Renal pelvis (tissue), 4 donors: ENCODE data around the gene YTHDF1. TPM values are rescaled to one million over a fixed set of nuclear protein-coding genes. Genes with fewer than 3 reads are reported as not detected.
"Not testable (repeated sequence)": the region's sequence is repeated elsewhere in the genome, so short reads cannot be mapped to it uniquely, and the experiment has no call there.

ENCODE experiments used
- DNase-seq: peaks from one replicate; pipeline ENCODE4 v3.0.0-alpha.2; 2013
- polyA plus RNA-seq, 3 donors: library from polyadenylated mRNA; unstranded; fragments of 120-200 nt; gene quantifications; one replicate each; pipeline ENCODE4 v1.2.1, GENCODE V29; 2013; ENCODE audit not compliant: insufficient read length in 3 of 3

YTHDF1 gene
- polyA plus RNA-seq, 3 donors: 42.7 to 44.6 (median 44.4) TPM

DNA sequence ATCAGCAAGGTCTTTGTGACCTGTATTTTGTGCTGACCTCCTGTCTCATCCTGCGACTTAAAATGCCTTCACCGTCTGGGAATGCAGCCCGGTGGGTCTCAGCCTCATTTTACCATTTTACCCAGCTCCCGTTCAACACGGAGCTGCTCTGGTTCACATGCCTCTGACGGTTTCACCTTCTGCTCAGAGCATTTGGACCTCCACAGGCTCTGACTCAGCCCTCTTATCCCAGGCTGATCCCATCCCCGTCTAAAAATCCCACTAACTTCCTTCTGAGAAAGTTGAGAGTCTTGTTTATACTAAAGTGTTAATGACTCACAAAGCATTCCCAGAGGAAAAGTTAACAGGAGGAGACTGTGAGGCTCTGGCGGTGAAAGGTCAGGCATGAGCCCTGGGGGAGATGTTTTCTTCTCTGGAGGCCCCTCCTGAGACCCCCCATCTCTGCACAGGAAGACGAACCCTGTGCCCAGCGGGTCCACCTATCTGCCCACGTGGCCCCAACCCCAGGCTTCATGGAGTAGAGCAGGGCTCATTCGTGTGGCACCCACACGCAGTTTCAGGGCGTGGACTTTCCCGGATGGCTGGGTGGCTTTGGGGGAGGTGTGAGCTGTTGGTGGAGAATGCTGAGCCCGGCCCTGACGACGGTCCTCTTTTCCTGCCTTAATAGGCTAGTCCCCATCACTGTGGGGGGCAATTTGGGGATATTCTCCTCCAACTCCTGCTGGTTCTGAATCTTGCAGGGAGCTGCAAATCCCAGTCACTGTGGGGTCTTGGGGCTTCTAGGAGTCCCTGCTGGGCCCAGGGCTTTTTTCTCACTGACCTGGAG lies 16.5 kb upstream of the YTHDF1 start:
- DNase-seq: no peak

DNA sequence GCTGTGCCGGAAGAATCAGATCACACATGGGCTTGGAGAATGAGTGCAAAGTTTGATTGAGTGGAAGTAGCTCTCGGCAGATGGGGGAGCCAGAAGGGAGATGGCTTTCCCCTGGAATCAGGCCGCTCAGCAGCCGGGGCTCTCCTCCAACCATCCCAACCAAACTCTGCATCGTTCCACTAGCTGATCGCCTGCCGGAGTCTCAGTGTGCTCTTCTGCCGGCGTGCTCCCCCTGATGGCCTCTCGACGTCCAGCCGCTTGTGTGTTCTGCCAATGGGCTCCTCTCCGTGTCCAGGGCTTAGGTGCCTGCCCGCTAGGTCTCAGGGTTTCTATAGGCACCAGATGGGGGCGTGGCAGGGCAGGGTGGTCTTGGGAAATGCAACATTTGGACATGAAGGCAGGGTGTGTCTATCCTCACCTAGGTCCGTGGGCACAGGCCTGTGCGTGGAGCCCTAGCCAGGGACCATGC lies 14.9 kb upstream of the YTHDF1 start:
- no peak for DNase-seq

DNA sequence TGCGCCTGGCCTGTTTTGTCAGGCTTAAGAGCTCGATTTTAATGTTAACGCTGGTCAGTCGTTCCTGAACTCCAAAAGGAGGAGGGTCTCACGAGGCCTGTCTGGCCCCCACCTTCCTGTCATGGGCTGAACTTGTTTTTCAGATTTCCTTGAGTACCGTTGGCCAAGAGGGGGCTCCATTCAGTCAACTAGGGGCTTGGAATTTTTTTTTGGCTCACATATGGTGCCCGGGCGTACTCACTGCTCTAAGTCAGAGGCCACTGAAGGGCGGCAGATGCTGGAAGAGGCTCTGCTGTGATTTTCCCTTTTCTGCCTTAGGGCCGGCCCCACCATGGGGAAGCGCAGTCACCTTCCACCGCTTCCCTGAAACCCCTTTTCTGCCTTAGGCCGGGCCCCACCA lies 12.9 kb upstream of the YTHDF1 start:
- DNase-seq: no peak

DNA sequence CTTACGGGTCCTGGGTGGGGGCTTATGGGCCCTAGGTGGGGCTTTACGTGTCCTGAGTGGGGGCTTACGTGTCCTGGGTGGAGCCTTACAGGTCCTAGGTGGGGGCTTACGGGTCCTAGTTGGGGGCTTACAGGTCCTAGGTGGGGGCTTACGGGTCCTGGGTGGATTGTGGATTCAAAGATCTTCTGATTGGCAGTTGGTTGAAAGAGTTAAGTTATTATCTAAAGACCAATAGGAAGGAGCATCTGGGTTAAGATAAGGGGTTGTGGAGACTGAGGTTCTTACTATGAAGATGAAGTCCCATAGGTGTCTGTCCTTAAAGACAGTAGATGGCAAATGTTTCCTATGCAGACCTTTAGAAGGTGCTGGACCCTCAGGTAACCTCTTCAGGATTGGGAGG lies 11.3 kb upstream of the YTHDF1 start:
- DNase-seq: no peak

DNA sequence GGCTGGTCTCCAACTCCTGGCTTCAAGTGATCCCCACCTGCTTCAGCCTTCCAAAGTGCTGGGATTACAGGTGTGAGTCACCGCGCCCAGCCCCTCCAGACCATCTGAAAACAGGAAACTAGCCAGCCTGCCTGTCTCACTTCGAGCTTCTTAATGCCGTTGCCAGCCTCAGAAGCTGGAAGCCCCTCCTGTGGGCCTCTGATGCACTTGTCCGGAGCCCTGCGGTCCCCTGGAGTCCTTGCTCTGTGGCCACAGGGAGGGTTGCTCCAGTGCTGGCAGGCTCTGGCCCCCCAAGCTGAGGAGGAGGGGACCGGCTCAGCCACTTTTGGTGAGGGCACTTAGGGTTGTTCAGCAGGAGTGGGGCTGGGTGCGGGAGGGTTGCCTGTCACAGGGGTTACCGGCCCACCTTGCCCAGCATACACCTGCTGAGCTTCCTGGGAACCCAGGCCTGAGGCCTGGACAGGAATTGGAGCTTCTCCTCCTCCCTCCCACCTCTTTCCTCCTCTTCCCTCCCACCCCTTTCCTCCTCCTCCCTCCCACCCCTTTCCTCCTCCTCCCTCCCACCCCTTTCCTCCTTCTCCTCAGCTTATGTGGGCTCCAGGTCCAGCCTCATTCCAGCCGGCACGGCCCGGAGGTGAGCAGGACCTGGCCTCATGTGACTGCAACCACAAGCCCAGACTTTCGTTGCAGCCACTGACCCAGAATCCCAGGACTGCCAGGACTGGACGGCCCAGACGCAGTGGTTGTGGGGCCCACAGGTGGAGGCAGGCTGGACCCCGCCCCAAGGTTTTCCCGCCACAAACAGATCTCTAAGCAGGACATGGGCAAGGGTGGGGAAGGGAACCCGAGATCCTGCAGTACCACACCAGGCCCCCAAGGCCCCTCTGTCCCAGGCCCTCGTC lies 10.4 kb upstream of the YTHDF1 start:
- no peak for DNase-seq

DNA sequence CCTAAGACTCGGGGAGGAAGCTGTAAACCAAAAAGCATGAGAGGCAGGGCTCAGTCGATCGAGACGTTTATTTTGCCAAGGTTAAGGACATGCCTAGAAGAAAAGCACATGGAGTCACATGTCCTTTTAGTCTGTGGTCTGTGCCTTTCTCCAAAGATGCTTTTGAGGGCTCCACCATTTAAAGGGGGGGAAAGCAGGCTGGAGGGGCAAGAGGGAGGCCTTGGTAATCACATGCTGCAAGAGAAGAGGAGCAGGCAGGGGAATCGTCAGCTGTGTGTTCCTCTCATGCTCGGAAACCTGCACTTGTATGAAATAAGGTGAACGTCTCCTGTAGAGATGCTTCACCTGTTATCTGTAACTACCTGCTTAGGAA lies 9.1 kb upstream of the YTHDF1 start:
- DNase-seq: no peak

DNA sequence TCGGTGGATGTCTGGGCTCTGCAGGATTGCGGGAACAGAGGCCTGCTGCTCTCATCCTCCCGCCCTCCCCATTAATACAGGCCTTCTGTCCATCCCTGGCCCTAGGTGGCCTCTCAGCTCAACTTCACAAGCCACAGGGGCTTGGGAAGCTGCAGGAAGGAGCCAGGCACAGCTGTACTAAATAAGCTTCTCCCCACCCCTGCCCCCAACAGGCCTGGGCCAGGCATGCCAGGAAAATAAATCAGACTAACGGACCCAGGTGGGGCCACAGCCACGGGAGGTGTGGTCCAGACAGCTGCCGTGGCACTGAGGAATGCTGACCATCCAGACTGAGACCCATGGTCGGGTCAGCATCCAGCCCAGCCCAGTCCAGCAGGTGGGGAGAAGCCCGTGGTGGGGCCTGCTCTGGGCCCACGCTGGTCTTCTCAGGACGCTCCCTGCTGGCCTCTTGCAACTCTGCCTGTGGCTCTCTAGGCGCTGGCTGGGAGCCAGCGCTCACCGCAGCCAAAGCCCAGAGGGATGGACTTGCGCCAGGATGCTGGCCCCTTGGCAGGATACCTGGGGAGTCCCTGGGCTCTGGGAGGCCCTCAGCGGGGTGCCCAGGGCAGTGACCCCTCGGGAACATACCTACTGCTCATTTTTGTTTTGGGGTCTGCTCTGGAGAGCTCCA lies 8.6 kb upstream of the YTHDF1 start:
- DNase-seq: no peak

DNA sequence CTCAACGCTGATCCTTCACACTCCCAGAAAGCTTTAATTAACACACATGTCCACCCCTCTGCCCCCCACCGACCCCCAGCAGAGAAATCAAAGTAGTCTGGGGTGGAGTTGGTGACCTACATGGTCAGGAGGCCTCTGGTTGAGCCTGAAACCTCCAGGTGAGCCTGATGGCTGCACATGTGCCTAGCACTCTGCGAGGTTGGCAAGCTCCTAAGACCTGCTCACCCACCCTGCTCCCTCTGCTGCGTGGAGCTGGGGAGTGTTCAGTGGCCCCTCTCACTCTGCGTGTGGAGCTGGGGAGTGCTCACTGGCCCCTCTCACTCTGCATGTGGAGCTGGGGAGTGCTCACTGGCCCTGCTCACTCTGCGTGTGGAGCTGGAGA lies 7.9 kb upstream of the YTHDF1 start:
- DNase-seq: no peak

DNA sequence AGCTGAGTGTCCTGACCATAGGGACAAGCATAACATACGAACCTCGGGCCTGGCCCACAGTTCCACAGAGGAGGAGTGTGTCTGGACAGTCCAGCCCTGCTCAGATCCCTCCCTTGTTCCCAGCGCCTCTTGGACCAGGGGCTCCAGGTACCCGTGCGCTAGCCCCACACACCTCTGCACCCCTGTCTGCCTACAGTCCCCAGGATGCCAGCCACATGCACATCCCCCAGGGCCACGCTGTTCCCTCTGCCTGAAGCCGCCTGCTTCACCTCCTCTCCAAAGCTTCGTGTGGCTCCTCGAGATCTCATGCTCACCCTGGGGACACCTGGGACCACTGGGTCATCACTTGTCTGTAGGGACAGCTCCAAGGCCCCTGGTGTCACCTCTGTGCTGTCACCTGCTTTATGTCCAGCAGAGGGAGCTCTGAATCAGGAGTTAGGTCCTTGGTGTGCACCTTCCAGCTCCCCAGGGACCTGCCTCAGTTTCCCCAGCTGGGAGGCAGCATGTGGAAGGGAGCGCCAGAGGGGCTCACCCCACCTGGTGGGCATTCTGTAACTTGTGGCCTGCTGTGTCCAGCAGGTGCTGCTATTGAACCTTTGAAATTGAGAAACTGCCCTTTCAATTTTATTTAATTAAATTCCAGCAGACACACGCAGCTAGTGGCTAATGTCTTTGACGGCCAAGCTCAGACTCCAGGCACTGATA lies 7.3 kb upstream of the YTHDF1 start:
- no peak for DNase-seq

DNA sequence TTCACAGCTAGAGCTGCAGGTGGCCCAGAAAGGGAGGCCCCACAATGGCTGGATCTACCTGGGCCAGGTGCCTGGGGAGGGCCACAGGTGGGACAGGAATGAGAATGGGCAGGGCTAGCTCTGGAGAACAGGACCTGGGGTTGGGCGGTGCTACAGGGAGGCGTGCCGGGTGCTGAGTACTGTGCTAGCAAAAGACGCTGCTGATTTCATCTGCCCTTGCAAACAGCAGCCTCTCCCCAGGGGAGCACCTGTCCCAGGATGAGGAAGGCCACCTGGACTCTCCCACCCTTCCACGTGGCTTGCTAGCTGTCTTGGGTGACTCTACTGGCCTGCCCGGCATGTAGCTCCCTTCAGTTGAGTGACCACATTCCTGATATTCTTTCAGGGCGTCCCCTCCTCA lies 6.6 kb upstream of the YTHDF1 start:
- no peak for DNase-seq

DNA sequence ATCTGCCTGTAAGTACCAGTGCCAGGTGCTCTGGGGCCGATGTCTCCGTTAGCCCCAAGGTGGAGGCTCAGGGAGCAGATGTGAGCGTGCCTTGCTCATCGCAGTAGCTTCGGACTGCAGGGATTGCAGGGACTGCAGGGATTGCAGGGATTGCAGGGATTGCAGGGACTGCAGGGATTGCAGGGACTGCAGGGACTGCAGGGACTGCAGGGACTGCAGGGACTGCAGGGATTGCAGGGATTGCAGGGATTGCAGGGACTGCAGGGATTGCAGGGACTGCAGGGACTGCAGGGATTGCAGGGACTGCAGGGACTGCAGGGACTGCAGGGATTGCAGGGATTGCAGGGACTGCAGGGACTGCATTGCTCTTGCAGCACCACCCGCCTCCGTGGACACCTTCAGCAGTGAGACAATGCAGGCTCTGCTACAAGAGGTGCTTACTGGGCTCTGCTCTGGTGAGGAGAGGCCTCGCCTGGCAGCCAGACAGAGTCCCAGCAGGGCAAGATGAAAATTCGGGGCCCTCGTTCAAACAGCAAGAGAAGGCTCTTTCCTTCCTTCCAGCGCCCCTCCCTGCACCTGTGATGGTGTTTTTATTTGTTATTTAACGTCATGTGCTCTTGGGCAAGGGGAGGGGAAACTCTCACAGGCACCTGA lies 5.6 kb upstream of the YTHDF1 start:
- not testable (repeated sequence) for DNase-seq

DNA sequence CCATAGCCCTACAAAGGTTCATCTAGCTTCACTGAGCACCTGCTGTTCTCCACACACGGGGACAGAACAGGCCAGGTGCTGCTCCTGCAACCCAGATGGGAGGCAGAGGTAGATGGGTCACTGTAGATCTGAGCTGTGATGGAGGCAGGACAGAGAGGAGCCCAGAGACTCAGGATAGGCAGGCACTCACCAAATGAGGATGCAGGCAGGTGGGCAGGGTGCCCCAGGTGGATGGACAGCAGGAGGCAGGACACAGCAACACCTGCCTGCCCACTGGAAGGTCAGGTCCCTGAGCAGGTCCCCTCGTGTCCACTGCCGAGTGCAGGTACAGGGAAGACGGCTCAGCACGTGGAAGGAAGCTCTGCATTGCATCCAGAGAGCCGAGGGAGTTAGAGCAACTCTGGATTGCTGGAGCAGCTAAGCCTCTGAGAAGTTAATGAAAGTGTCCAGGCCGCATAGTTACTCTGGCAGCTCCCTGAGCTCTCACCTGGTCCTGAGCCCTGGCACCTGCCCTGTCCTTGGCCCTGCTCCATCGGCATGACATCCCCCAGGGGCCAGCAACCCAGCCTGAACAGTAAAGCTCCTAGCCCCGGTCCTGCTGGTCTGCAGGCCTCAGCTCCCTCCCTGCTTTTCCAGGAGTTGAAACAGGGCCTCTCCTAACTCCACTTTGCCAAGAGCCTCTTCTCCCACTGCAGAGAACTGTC lies 4.9 kb upstream of the YTHDF1 start:
- DNase-seq: no peak

DNA sequence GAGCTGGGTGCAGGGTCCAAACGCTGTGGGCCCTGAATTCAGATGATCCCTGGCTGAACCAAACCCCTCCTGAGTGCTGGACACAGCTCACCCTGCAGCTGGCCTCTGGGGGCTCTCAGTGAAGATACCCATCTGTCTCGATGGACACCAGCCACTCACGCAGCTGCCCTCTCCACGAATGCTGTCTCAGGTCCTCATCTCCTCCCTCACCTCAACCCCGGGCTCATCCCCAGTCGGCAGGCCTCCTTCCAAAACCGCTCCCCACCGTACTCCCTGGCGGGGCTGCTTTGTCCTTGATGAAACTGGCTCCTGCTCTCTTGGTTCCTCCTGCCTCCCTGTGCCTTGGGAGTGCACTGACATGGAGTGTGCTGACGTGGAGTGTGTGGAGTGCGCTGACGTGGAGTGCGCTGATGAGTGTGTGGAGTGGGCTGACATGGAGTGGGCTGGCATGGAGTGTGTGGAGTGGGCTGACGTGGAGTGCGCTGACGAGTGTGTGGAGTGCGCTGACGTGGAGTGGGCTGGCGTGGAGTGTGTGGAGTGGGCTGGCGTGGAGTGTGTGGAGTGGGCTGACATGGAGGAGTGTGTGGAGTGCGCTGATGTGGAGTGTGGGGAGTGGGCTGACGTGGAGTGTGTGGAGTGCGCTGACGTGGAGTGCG lies 4.1 kb upstream of the YTHDF1 start:
- no peak for DNase-seq

DNA sequence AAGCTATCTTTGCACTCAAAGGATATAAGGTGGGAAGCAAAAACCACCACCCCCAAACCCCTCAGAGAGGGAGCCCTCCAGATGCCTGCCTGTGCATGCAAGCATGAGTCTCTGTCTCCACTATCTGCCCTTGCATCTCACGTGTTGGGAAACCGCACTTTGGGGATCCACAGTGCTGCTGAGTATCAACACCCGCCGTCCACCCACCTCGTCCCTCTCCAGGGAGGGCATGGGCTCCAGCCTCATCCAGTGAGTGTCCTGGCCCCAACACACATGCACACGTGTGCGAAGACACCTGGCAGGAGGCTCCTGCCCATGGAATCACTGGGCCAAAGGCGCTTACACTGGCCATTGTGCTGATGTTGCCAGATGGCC lies 3.5 kb upstream of the YTHDF1 start:
- DNase-seq: no peak

DNA sequence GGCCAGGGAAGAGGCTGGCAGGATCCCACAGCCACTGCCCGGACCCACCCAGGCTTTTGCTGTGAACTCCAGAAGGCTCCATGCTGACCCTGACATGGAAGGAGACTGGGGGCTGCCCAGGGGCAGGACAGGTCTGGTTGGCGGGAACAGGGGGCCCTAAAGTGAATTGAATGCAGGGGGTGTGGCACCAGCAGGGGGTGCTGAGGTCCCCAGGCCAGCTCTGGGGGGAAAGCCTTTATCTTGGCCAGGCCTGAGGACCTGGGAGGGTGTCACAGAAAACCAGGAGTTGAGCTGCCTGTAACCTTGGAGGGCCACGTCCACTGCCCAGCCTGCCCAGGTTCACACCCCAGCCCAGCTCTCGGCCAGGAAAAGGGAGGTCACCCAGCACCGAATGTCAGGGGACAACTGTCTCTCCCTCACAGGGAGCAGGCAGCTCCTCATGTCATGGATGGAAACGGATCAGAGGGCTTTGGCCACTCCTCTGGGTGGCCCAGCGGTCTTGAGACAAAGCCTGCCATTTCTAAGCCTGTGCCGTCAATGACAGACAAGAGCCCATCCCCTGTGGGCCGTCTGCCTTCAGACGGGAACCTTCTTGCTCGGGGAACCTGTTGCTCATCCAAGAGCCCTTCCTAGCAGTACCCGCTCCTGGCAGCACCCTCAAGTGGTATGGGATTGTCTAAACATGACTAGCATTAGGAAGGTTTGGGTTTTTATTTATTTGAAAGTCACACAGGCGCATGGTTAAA lies 2.9 kb upstream of the YTHDF1 start:
- DNase-seq: no peak

DNA sequence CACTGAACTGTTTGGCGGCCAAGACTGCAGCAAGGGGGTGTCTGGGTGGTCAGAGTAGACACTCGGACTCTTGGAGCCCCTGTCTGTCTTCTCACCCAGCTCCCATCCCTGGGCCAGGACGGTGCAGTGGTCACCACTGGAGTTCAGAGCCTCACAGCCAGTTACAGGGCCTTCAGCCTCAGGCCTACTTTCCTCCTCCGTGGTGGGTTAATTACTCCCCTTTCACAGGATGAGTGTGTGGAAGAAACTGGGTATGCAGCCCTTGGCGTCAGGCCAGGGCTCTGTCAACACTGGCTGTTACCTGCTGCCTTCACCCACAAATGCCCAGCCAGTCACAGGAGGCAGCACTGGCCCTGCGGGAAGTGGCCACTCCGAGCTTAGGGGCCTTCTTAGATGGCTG lies 1.8 kb upstream of the YTHDF1 start:
- DNase-seq: no peak

DNA sequence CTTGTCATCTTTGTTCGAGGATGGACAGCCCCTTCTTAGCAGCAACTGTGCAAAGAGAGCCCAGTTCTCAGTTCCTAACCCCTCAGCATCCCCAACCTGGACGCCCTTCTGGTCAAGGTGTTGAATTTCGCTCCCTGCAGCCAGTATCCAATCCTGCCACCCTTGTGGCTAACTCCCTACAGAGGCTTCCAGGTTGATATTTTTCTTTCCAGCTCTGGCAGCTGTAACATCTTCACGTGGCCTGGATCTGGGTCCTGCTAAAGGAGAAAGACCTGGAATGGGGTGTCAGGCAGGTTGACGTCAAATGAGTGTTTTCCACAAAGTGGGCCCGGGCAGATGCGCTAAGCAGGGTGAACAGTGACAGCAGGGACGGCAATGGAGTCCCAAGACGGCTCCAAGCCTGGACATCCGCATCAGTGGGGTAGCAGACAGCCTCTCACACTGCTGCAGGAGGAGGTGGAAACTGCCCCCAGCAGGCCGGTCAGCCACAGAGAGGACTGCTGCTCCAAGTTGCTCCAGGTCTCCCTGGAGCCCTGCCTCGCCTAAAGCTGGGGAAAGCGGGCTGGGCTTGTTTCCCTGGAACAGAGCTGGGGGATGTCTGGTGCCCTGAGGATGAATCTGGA lies 1.0 kb upstream of the YTHDF1 start:
- DNase-seq: no peak

DNA sequence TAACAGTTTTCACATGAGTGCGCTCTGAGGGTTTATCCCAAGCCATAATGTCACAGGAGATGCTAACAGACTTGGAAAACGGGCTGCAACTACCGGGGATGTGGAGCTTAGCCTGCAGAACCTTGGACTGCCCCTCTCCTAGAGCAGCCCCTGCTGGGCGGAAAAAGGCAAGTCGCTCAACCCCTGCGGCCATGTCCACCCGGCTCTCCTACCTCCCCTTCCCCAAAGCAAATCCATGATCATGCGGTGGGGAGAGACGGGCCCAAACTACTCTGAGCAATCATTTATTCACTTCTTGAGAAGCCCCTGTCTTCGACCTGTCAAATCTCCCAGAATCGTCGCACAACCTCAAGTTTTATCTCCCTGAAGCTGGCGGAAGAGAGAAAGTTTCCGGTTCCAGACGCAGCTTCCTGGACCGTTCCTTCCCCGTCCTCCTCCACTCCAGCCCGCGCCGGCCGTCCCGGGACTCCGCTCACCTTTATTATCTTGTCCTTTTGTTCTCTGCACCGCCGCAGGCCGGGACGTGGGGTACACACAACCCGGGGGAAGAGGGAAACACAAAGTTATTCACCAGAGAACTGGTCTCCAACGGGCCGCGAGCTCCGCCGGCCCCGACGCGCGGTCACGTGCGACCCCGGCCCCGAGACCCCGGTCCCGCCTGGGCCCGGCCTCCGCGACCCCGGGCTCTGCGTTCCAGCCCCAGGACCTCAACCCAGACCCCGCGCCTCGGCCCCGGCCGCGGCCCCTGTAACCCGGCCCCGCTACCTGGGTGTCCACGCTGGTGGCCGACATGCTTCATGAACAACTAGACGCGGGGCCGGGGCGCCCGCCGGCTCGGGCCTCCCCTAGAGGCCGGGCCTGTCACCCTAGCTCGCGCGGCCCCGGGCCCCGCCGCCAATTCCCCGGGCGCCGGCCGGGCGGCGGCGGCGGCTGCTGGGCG lies 560 bp downstream of the YTHDF1 start:
- no peak for DNase-seq
